HFFc6 (cell line): ENCODE results near the gene SEMA6D. TPM values are rescaled to one million over a fixed set of nuclear protein-coding genes. Genes with fewer than 3 reads are reported as not detected.

Experiments
- DNase-seq: peaks from one replicate; pipeline ENCODE4 v3.0.0-alpha.2; 2018
- H3K27ac Mint-ChIP-seq: 2 replicates; pipeline ENCODE4 v1.8.0; 2020; ENCODE audit warnings: mild to moderate bottlenecking, mixed read lengths
- H3K27me3 Mint-ChIP-seq: 2 replicates; pipeline ENCODE4 v1.8.0; 2021; ENCODE audit warnings: mild to moderate bottlenecking, moderate library complexity, mixed read lengths; ENCODE audit not compliant: insufficient read depth
- H3K36me3 Mint-ChIP-seq: 2 replicates; pipeline ENCODE4 v1.8.0; 2021; ENCODE audit warnings: low read depth, mixed read lengths
- H3K4me1 Mint-ChIP-seq: 2 replicates; pipeline ENCODE4 v1.8.0; 2020; ENCODE audit warnings: low read depth, mixed read lengths
- H3K4me3 Mint-ChIP-seq: 2 replicates; pipeline ENCODE4 v1.8.0; 2020; ENCODE audit warnings: mild to moderate bottlenecking, moderate library complexity, mixed read lengths
- H3K9me3 Mint-ChIP-seq: 2 replicates; pipeline ENCODE4 v1.8.0; 2020; ENCODE audit warnings: mild to moderate bottlenecking, mixed read lengths
- CTCF ChIP-seq: fragments of 200-600 bp; sonication (generic); IDR thresholded peaks from 2 replicates; pipeline ENCODE4 v1.5.0; 2021; ENCODE audit warnings: antibody characterized with exemption, mild to moderate bottlenecking
- total RNA-seq, 6 experiments: library from RNA; stranded (reverse); fragmentation: NEBNext Ultra II Directional; extraction: Animal tissue kit (Norgen Biotek cat#: 25700); gene quantifications; 2 replicates in 1 of 6; 3 replicates in 5 of 6; pipeline ENCODE4 v1.2.3, GENCODE V29; 2021

Gene SEMA6D
- total RNA-seq, 6 experiments from 2014 or later = 1.4 to 2.8 (median 2.4) TPM

- no peaks in the 10 kb centered on the region; the same call in 1 of the 2 replicates for H3K27me3 Mint-ChIP-seq
- H3K4me1 Mint-ChIP-seq = no peaks in the 10 kb centered on the region
- no peaks in the 10 kb centered on the region for H3K36me3 Mint-ChIP-seq
- H3K4me3 Mint-ChIP-seq = no peak overlapping the region
- H3K9me3 Mint-ChIP-seq = no peaks in the 10 kb centered on the region
- DNase-seq = no peak
- TF ChIP-seq CTCF = no peak
- no peak overlapping the region for H3K27ac Mint-ChIP-seq
Observed at GRCh38 chr15:47781527-47781926, 64.2 kb downstream of the SEMA6D start.

- Mint-ChIP-seq H3K9me3 (no peaks in the 10 kb centered on the region), H3K27me3 (peaks cover 2% of the 10 kb centered on the region), H3K36me3 (no peaks in the 10 kb centered on the region), H3K27ac (no peak overlapping the region), H3K4me3 (no peak overlapping the region), H3K4me1 (no peaks in the 10 kb centered on the region)
- no peak for DNase-seq
- no peak for TF ChIP-seq CTCF
Observed at GRCh38 chr15:47784820-47785219, 67.5 kb downstream of the SEMA6D start.

GRCh38 chr15:47786371-47786770 lies 69.1 kb downstream of the SEMA6D start:
- H3K4me3 Mint-ChIP-seq = no peak overlapping the region
- no peak for TF ChIP-seq CTCF
- no peak for DNase-seq
- H3K27ac Mint-ChIP-seq = no peak overlapping the region
- H3K36me3 Mint-ChIP-seq = no peaks in the 10 kb centered on the region
- H3K4me1 Mint-ChIP-seq = no peaks in the 10 kb centered on the region
- H3K27me3 Mint-ChIP-seq = peaks cover 2% of the 10 kb centered on the region
- no peaks in the 10 kb centered on the region for H3K9me3 Mint-ChIP-seq

GRCh38 chr15:47787875-47788274 lies 70.6 kb downstream of the SEMA6D start:
- TF ChIP-seq CTCF = no peak
- Mint-ChIP-seq H3K9me3 (no peaks in the 10 kb centered on the region), H3K4me3 (no peak overlapping the region)

GRCh38 chr15:47788685-47789084 lies 71.4 kb downstream of the SEMA6D start:
- DNase-seq = no peak
- no peak for TF ChIP-seq CTCF
- Mint-ChIP-seq H3K27ac (no peak overlapping the region), H3K4me1 (no peaks in the 10 kb centered on the region), H3K4me3 (no peak overlapping the region), H3K27me3 (peaks cover 2% of the 10 kb centered on the region), H3K9me3 (no peaks in the 10 kb centered on the region), H3K36me3 (no peaks in the 10 kb centered on the region)

More at GRCh38 chr15:47787875-47788274, 70.6 kb downstream of the SEMA6D start:
- peaks cover 2% of the 10 kb centered on the region for H3K27me3 Mint-ChIP-seq
- H3K27ac Mint-ChIP-seq = no peak overlapping the region
- no peaks in the 10 kb centered on the region for H3K36me3 Mint-ChIP-seq
- no peak for DNase-seq
- no peaks in the 10 kb centered on the region for H3K4me1 Mint-ChIP-seq

GRCh38 chr15:47791161-47791560 lies 73.9 kb downstream of the SEMA6D start:
- peaks cover 3% of the 10 kb centered on the region for H3K27me3 Mint-ChIP-seq
- no peaks in the 10 kb centered on the region for H3K9me3 Mint-ChIP-seq
- no peak overlapping the region for H3K27ac Mint-ChIP-seq
- H3K4me1 Mint-ChIP-seq = no peaks in the 10 kb centered on the region
- no peak for DNase-seq
- no peaks in the 10 kb centered on the region for H3K36me3 Mint-ChIP-seq
- no peak for TF ChIP-seq CTCF
- no peak overlapping the region for H3K4me3 Mint-ChIP-seq
